DOHH2 (cell line): Measurements from ENCODE around the gene CEP41.

Experiments used
- H3F3A ChIP-seq: fragments of 200-600 bp; sonication (generic), shearing (Covaris generic); 2 replicates; pipeline ENCODE4 v1.6.0; 2016; ENCODE audit warnings: antibody characterized with exemption, mild to moderate bottlenecking; ENCODE audit not compliant: control insufficient read depth, insufficient read depth
- H3K27ac ChIP-seq: fragments of 200-600 bp; sonication (generic); 2 replicates; pipeline ENCODE4 v1.5.1; 2014; ENCODE audit warnings: low read depth, mild to moderate bottlenecking, low read length, moderate library complexity
- H3K27me3 ChIP-seq: fragments of 200-600 bp; sonication (generic); 2 replicates; pipeline ENCODE4 v1.6.1; 2014; ENCODE audit warnings: mild to moderate bottlenecking, low read length, mixed read lengths; ENCODE audit not compliant: control insufficient read depth
- H3K36me3 ChIP-seq: fragments of 200-600 bp; sonication (generic); 2 replicates; pipeline ENCODE4 v1.6.1; 2014; ENCODE audit warnings: mild to moderate bottlenecking, low read length, moderate library complexity, mixed read lengths; ENCODE audit not compliant: control insufficient read depth
- H3K4me1 ChIP-seq: fragments of 200-600 bp; sonication (generic); 2 replicates; pipeline ENCODE4 v1.6.1; 2014; ENCODE audit warnings: mild to moderate bottlenecking, low read length, mixed read lengths; ENCODE audit not compliant: control insufficient read depth
- H3K4me2 ChIP-seq: fragments of 200-600 bp; sonication (generic); 2 replicates; pipeline ENCODE4 v1.6.0; 2014; ENCODE audit warnings: mild to moderate bottlenecking, low read length, moderate library complexity
- H3K4me3 ChIP-seq: fragments of 200-600 bp; sonication (generic); 2 replicates; pipeline ENCODE4 v1.5.1; 2014; ENCODE audit warnings: mild to moderate bottlenecking, low read length, mixed read lengths
- H3K79me2 ChIP-seq: fragments of 200-600 bp; sonication (generic); 2 replicates; pipeline ENCODE4 v1.6.1; 2014; ENCODE audit warnings: mild to moderate bottlenecking, low read length, mixed read lengths; ENCODE audit not compliant: control insufficient read depth
- H3K9me2 ChIP-seq: fragments of 200-600 bp; sonication (generic); replicated peaks from 2 replicates; pipeline ENCODE4 v1.6.1; 2014; ENCODE audit warnings: mild to moderate bottlenecking, low read length, mixed read lengths; ENCODE audit not compliant: control insufficient read depth
- H3K9me3 ChIP-seq: fragments of 200-600 bp; sonication (generic); 2 replicates; pipeline ENCODE4 v1.6.1; 2014; ENCODE audit warnings: antibody characterized with exemption, low read length, mixed read lengths; ENCODE audit not compliant: control insufficient read depth, insufficient read depth
- H4K20me1 ChIP-seq: fragments of 200-600 bp; sonication (generic); 2 replicates; pipeline ENCODE4 v1.6.0; 2014; ENCODE audit warnings: low read depth, mild to moderate bottlenecking, antibody characterized with exemption, low read length, moderate library complexity; ENCODE audit not compliant: control insufficient read depth, insufficient read depth
- EZH2phosphoT487 ChIP-seq: fragments of 200-600 bp; sonication (generic); IDR thresholded peaks from 2 replicates; pipeline ENCODE4 v1.6.1; 2017; ENCODE audit warnings: borderline replicate concordance, mild to moderate bottlenecking, antibody characterized with exemption, low read length, moderate library complexity, mixed read lengths
- TF ChIP-seq, protein P1 (sequence below): fragments of 200-600 bp; sonication (generic); IDR thresholded peaks from one replicate; pipeline ENCODE4 v1.5.1; 2014; ENCODE audit warnings: antibody characterized with exemption, mild to moderate bottlenecking, low read depth, low read length; ENCODE audit not compliant: poor library complexity, severe bottlenecking

CEP41 gene

DNA sequence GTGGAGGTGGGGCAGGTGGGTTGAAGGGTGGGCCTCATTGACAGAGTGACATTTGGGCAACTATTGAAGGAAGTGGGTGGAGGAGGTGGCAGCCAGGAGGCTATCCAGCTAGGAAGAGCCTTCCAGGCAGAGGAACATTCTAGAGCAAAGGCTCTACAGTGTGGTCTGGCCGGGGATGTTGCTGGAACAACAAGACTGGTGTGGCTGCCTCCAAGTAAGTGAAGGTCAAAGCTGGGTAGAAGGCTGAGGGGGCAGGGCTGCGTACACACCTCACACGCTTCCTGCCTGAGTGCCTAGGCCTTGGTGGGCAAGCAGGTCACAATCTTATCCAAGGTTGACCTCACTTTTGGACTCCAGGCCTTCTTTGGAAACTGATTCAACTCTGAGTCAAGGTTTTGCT is 53.9 kb downstream of the CEP41 start:
- no peak overlapping the region for H3K4me2 ChIP-seq
- H4K20me1 ChIP-seq, result no peaks in the 10 kb centered on the region
- no peaks in the 10 kb centered on the region for H3K4me1 ChIP-seq
- no peaks in the 10 kb centered on the region for H3F3A ChIP-seq
- H3K9me3 ChIP-seq, result no peaks in the 10 kb centered on the region
- no peaks in the 10 kb centered on the region for H3K9me2 ChIP-seq
- TF ChIP-seq EZH2phosphoT487, result no peak
- TF ChIP-seq, protein P1, sequence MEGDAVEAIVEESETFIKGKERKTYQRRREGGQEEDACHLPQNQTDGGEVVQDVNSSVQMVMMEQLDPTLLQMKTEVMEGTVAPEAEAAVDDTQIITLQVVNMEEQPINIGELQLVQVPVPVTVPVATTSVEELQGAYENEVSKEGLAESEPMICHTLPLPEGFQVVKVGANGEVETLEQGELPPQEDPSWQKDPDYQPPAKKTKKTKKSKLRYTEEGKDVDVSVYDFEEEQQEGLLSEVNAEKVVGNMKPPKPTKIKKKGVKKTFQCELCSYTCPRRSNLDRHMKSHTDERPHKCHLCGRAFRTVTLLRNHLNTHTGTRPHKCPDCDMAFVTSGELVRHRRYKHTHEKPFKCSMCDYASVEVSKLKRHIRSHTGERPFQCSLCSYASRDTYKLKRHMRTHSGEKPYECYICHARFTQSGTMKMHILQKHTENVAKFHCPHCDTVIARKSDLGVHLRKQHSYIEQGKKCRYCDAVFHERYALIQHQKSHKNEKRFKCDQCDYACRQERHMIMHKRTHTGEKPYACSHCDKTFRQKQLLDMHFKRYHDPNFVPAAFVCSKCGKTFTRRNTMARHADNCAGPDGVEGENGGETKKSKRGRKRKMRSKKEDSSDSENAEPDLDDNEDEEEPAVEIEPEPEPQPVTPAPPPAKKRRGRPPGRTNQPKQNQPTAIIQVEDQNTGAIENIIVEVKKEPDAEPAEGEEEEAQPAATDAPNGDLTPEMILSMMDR, result no peak
- H3K27me3 ChIP-seq, result no peaks in the 10 kb centered on the region
- H3K79me2 ChIP-seq, result no peaks in the 10 kb centered on the region
- no peaks in the 10 kb centered on the region for H3K36me3 ChIP-seq
- H3K4me3 ChIP-seq, result no peak overlapping the region
- H3K27ac ChIP-seq, result no peak overlapping the region

DNA sequence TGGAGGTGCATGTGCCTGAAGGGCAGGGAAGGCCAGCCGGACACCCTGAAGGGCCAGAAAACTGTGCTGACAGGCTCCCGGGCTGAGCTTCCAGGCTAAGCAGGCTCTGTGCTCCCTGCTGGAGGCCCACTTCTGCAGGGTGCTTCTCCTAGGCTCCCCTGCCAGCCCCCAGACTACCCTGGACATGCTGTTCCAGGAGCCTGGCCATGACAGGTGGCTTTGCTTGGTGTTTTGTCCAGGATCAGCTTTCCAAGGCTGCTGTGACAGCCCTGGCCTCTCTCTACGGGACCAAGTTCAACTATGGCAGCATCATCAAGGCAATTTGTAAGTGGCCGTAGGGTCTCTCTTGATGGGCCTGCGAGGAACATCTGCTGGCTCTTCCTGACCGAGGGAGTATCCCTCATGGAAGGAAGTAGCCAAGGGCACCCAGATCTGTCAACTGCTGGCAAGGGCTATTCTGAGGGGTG is 55.2 kb downstream of the CEP41 start:
- Histone ChIP-seq H3K4me2 (no peak overlapping the region), H3K4me3 (no peak overlapping the region), H3K9me2 (no peaks in the 10 kb centered on the region), H3K27me3 (no peaks in the 10 kb centered on the region), H3K79me2 (no peaks in the 10 kb centered on the region), H3F3A (no peaks in the 10 kb centered on the region), H3K4me1 (no peaks in the 10 kb centered on the region), H3K27ac (no peak overlapping the region), H3K9me3 (no peaks in the 10 kb centered on the region), H3K36me3 (no peaks in the 10 kb centered on the region), H4K20me1 (no peaks in the 10 kb centered on the region)
- TF ChIP-seq EZH2phosphoT487, result no peak
- TF ChIP-seq, protein P1, result no peak

DNA sequence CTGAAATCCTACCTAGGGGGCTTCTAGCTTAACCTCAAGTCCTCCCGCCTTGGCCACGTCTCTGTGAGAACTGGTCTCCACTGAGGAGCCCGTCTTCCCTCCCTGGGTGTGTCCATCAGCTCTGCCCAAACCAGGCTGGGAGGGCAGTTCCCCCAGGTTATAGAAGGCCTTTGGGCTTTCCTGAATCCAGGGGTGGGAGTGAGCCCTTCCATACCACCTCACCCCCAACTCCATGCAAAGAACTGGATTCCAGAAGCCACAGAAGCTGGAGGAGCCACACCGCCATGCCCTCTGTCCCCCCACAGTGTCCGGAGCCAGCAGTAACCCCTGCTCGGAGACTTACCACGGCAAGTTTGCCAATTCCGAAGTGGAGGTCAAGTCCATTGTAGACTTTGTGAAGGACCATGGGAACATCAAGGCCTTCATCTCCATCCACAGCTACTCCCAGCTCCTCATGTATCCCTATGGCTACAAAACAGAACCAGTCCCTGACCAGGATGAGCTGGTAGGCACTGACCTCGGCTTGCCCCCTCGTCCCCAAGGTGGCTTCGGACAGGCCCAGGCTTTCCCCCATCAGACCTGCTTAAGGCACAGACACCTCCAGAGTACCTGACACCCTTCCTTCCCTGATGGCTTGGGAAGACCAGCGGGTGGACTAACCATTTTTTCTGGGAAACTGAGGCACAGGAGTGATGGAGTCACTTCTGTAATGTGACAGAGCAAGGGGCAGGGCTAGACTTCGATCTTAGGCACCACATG is 55.8 kb downstream of the CEP41 start:
- no peaks in the 10 kb centered on the region for H4K20me1 ChIP-seq
- no peaks in the 10 kb centered on the region for H3F3A ChIP-seq
- TF ChIP-seq, protein P1, result no peak
- TF ChIP-seq EZH2phosphoT487, result no peak
- H3K36me3 ChIP-seq, result no peaks in the 10 kb centered on the region
- no peak overlapping the region for H3K27ac ChIP-seq
- no peaks in the 10 kb centered on the region for H3K9me2 ChIP-seq
- H3K9me3 ChIP-seq, result no peaks in the 10 kb centered on the region
- H3K4me3 ChIP-seq, result no peak overlapping the region
- H3K79me2 ChIP-seq, result no peaks in the 10 kb centered on the region
- H3K4me2 ChIP-seq, result no peak overlapping the region
- no peaks in the 10 kb centered on the region for H3K27me3 ChIP-seq
- no peaks in the 10 kb centered on the region for H3K4me1 ChIP-seq
